Gastrocnemius medialis (tissue), 4 donors: Measurements from ENCODE around the gene RYR1.

ENCODE experiments used
- POLR2A ChIP-seq, 2 donors: fragments of 450-650 bp; IDR thresholded peaks; one replicate each; pipeline ENCODE4 v1.6.1; 2017; ENCODE audit warnings: antibody characterized with exemption in 2 of 2, mild to moderate bottlenecking in 2 of 2, moderate library complexity in 2 of 2
- TF ChIP-seq, protein P1 (sequence below), 5 experiments: fragments of 450-650 bp in 3 of 5; fragments of 200-600 bp in 2 of 5; sonication (generic) in 2 of 5; IDR thresholded peaks in 4 of 5; conservative IDR thresholded peaks in 1 of 5; 1 replicate in 4 of 5; 2 replicates in 1 of 5; pipeline ENCODE4 v1.5.1; 2016 to 2019; ENCODE audit warnings: antibody characterized with exemption in 5 of 5, mild to moderate bottlenecking in 3 of 5, moderate library complexity in 3 of 5

DNA sequence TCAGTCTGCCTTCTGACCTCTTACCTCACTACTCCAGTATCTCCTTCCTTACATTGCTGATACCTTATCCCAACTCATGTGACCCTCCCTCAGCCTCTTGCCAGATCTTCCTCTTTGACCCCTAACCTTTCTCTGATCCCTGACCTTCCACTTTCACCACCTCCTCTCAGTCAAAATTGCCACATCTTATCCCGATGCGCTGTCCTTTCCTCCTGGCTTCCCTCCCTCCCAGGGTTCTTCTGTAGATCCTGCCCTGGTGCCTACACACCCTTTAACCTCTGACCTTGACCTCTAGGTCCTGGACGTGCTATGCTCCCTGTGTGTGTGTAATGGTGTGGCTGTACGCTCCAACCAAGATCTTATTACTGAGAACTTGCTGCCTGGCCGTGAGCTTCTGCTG is 23.7 kb downstream of the RYR1 start:
- TF ChIP-seq, protein P1, sequence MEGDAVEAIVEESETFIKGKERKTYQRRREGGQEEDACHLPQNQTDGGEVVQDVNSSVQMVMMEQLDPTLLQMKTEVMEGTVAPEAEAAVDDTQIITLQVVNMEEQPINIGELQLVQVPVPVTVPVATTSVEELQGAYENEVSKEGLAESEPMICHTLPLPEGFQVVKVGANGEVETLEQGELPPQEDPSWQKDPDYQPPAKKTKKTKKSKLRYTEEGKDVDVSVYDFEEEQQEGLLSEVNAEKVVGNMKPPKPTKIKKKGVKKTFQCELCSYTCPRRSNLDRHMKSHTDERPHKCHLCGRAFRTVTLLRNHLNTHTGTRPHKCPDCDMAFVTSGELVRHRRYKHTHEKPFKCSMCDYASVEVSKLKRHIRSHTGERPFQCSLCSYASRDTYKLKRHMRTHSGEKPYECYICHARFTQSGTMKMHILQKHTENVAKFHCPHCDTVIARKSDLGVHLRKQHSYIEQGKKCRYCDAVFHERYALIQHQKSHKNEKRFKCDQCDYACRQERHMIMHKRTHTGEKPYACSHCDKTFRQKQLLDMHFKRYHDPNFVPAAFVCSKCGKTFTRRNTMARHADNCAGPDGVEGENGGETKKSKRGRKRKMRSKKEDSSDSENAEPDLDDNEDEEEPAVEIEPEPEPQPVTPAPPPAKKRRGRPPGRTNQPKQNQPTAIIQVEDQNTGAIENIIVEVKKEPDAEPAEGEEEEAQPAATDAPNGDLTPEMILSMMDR (IDR thresholded peaks at IDR 0.05 in 4 of 5, conservative IDR thresholded peaks at IDR 0.05 in 1 of 5): no peak
- no peak for TF ChIP-seq POLR2A (IDR thresholded peaks at IDR 0.05)
